NB4 (cell line): ENCODE measurements around the gene MAPK8IP3.

ENCODE experiments used
- CTCF ChIP-seq: IDR thresholded peaks from one replicate; pipeline ENCODE4 v1.5.1; 2012; ENCODE audit warnings: low read depth, low read length
- MAX ChIP-seq: IDR thresholded peaks from 2 replicates; pipeline ENCODE4 v1.6.1; 2011; ENCODE audit warnings: low read depth, low read length
- POLR2A ChIP-seq: IDR thresholded peaks from 2 replicates; pipeline ENCODE4 v1.6.1; 2011; ENCODE audit warnings: mild to moderate bottlenecking; ENCODE audit not compliant: insufficient read length; ENCODE audit errors: extremely low read depth

GRCh38 chr16:1740781-1741490 lies 34.9 kb downstream of the MAPK8IP3 start:
- TF ChIP-seq CTCF (no peak), POLR2A (no peak), MAX (no peak)
